Prostate gland (tissue), 2 donors: ENCODE data around the gene CBFA2T2.

Experiments
- CTCF ChIP-seq, 4 experiments: fragments of 200-600 bp in 2 of 4; fragments of 450-650 bp in 2 of 4; sonication (generic) in 2 of 4; IDR thresholded peaks; 1 replicate in 3 of 4; 2 replicates in 1 of 4; pipeline ENCODE4 v1.5.1; 2016 to 2019; ENCODE audit warnings: antibody characterized with exemption in 4 of 4, mild to moderate bottlenecking in 2 of 4, moderate library complexity in 2 of 4
- POLR2A ChIP-seq: fragments of 450-650 bp; IDR thresholded peaks from one replicate; pipeline ENCODE4 v1.6.1; 2016; ENCODE audit warnings: antibody characterized with exemption, mild to moderate bottlenecking
- POLR2AphosphoS5 ChIP-seq: sonication (generic); formaldehyde crosslinking; IDR thresholded peaks from one replicate; pipeline ENCODE4 v1.6.1; 2017; ENCODE audit warnings: antibody characterized with exemption

GRCh38 chr20:33611106-33611505, 121.2 kb downstream of the CBFA2T2 start:
- TF ChIP-seq POLR2A (no peak), CTCF (IDR thresholded peaks at IDR 0.05) (no peak), POLR2AphosphoS5 (no peak)
